ENCODE data around the gene MRPL51.

The MRPL51 gene

DNA sequence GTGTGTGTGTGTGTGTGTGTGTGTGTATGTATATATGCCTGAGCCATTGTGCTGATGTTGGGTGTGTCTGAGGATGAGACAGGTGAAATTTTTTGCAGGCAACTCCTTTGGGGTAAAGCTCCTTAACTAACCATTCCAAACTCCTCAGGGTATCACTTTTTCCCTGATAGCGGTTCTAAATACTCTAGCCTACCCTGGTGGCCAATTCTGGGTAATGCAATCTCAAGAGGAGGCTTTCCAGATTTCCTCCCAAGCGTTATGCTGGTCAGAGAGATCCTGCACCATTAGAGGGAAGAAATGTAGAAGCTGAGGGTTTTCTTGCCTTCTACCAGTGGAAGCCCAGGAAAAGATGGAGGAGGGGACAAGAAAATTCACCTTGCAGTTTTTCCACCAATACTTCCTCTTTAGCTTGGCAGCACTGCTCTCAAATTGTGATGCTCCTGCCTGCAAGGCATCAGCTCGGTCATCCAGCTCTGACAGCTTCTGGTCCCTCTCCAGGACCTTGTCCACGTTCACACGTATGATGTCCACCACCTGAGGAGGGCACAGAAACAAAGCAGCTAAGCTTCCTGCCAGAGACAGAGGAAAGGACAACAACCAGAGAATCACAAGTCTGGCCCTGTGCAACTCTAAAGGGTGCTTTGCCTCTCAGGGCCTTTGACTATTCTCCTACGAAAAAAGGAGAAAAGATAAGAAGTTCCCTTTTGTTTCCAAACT is 27.4 kb downstream of the MRPL51 start:
- peak; percentile 91 for TF ChIP-seq CTCF (IDR thresholded peaks at IDR 0.05; ENCODE audit: insufficient read depth, low read length)
- no peak for TF ChIP-seq GABPA (IDR thresholded peaks at IDR 0.05; ENCODE audit: low read depth)
- TF ChIP-seq POLR2AphosphoS5 (IDR thresholded peaks at IDR 0.05; ENCODE audit: low read depth), result no peak
- TF ChIP-seq, protein P1, sequence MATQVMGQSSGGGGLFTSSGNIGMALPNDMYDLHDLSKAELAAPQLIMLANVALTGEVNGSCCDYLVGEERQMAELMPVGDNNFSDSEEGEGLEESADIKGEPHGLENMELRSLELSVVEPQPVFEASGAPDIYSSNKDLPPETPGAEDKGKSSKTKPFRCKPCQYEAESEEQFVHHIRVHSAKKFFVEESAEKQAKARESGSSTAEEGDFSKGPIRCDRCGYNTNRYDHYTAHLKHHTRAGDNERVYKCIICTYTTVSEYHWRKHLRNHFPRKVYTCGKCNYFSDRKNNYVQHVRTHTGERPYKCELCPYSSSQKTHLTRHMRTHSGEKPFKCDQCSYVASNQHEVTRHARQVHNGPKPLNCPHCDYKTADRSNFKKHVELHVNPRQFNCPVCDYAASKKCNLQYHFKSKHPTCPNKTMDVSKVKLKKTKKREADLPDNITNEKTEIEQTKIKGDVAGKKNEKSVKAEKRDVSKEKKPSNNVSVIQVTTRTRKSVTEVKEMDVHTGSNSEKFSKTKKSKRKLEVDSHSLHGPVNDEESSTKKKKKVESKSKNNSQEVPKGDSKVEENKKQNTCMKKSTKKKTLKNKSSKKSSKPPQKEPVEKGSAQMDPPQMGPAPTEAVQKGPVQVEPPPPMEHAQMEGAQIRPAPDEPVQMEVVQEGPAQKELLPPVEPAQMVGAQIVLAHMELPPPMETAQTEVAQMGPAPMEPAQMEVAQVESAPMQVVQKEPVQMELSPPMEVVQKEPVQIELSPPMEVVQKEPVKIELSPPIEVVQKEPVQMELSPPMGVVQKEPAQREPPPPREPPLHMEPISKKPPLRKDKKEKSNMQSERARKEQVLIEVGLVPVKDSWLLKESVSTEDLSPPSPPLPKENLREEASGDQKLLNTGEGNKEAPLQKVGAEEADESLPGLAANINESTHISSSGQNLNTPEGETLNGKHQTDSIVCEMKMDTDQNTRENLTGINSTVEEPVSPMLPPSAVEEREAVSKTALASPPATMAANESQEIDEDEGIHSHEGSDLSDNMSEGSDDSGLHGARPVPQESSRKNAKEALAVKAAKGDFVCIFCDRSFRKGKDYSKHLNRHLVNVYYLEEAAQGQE (IDR thresholded peaks at IDR 0.05; ENCODE audit: insufficient replicate concordance, low read depth), result no peak
- peak; percentile 15; the same call in 1 of the 2 replicates for TF ChIP-seq SPI1 (IDR thresholded peaks at IDR 0.05; ENCODE audit: borderline replicate concordance, low read depth)
- Histone ChIP-seq H3K4me3 (replicated peaks; ENCODE audit: insufficient read depth, low read length) (no peak overlapping the region), H3K27me3 (ENCODE audit: insufficient read depth, poor library complexity, severe bottlenecking) (no peaks in the 10 kb centered on the region), H3K27ac (replicated peaks) (no peak overlapping the region)
- peak in 1 of 2 experiments; percentile 58 for DNase-seq (ENCODE audit: low read depth in 1 of 2, low spot score in 1 of 2)

GRCh38 chr12:6464531-6464930 is 28.5 kb downstream of the MRPL51 start:
- H3K27ac ChIP-seq (replicated peaks), result peak overlapping the region; percentile 87
- no peak overlapping the region for H3K4me3 ChIP-seq (replicated peaks; ENCODE audit: insufficient read depth, low read length)
- no peak for DNase-seq (ENCODE audit: low read depth in 1 of 2, low spot score in 1 of 2)
- H3K27me3 ChIP-seq (ENCODE audit: insufficient read depth, poor library complexity, severe bottlenecking), result no peaks in the 10 kb centered on the region
- TF ChIP-seq CTCF (IDR thresholded peaks at IDR 0.05; ENCODE audit: insufficient read depth, low read length) (no peak), POLR2AphosphoS5 (IDR thresholded peaks at IDR 0.05; ENCODE audit: low read depth) (no peak), SPI1 (IDR thresholded peaks at IDR 0.05; ENCODE audit: borderline replicate concordance, low read depth) (no peak), GABPA (IDR thresholded peaks at IDR 0.05; ENCODE audit: low read depth) (no peak)
- TF ChIP-seq, protein P1 (IDR thresholded peaks at IDR 0.05; ENCODE audit: insufficient replicate concordance, low read depth), result no peak

DNA sequence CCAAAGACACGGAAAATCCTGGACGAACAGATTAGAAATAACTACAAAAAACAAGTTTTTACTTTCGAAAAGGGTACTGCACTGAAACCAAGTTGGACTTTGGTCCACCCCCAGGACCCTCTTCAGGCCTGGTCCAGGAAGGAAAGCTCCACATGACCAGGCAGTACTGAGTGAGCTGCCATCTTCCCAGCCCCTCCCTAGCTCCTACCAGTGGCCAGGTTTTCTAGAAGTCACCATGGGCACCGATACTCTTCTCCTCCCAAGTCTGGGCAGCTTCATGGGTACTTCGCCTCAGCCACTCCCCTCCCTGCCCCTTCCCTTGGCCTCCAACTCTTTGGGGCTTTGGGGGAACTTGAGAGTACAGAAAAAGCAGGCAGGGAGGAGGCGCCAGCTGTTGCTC is 29.2 kb downstream of the MRPL51 start:
- H3K27ac ChIP-seq (replicated peaks), result peak overlapping the region; percentile 87
- H3K27me3 ChIP-seq (ENCODE audit: insufficient read depth, poor library complexity, severe bottlenecking), result no peaks in the 10 kb centered on the region
- no peak for DNase-seq (ENCODE audit: low read depth in 1 of 2, low spot score in 1 of 2)
- H3K4me3 ChIP-seq (replicated peaks; ENCODE audit: insufficient read depth, low read length), result no peak overlapping the region
- TF ChIP-seq GABPA (IDR thresholded peaks at IDR 0.05; ENCODE audit: low read depth), result no peak
- TF ChIP-seq, protein P1 (IDR thresholded peaks at IDR 0.05; ENCODE audit: insufficient replicate concordance, low read depth), result no peak
- TF ChIP-seq CTCF (IDR thresholded peaks at IDR 0.05; ENCODE audit: insufficient read depth, low read length), result no peak
- TF ChIP-seq SPI1 (IDR thresholded peaks at IDR 0.05; ENCODE audit: borderline replicate concordance, low read depth), result no peak
- TF ChIP-seq POLR2AphosphoS5 (IDR thresholded peaks at IDR 0.05; ENCODE audit: low read depth), result no peak
